ENCODE data around the gene TMEM164.

TMEM164 gene

GRCh38 chrX:110081320-110081719 is 78.4 kb downstream of the TMEM164 start:
- DNase-seq (ENCODE audit: low spot score), result no peak

- DNase-seq (ENCODE audit: low spot score), result no peak
Measured at GRCh38 chrX:110081740-110082139, 78.8 kb downstream of the TMEM164 start.

GRCh38 chrX:110082161-110082560 is 79.2 kb downstream of the TMEM164 start:
- DNase-seq (ENCODE audit: low spot score), result no peak

GRCh38 chrX:110086162-110086915 is 83.4 kb downstream of the TMEM164 start:
- no peak for DNase-seq (ENCODE audit: low spot score)

GRCh38 chrX:110086916-110087484 is 84.1 kb downstream of the TMEM164 start:
- peak; percentile 40 for DNase-seq (ENCODE audit: low spot score)

GRCh38 chrX:110087485-110088356 is 84.8 kb downstream of the TMEM164 start:
- peak; percentile 76 for DNase-seq (ENCODE audit: low spot score)

- DNase-seq (ENCODE audit: low spot score), result no peak
Measured at GRCh38 chrX:110089656-110090403, 86.9 kb downstream of the TMEM164 start.

- DNase-seq (ENCODE audit: low spot score), result no peak
Measured at GRCh38 chrX:110097920-110098319, 95.0 kb downstream of the TMEM164 start.

GRCh38 chrX:110103344-110103743 is 100.4 kb downstream of the TMEM164 start:
- DNase-seq (ENCODE audit: low spot score), result no peak

- no peak for DNase-seq (ENCODE audit: low spot score)
Measured at GRCh38 chrX:110104078-110104477, 101.2 kb downstream of the TMEM164 start.

- no peak for DNase-seq (ENCODE audit: low spot score)
Measured at GRCh38 chrX:110108381-110108821, 105.5 kb downstream of the TMEM164 start.

- DNase-seq (ENCODE audit: low spot score), result no peak
Measured at GRCh38 chrX:110114260-110114776, 111.4 kb downstream of the TMEM164 start.

GRCh38 chrX:110116066-110116980 is 113.4 kb downstream of the TMEM164 start:
- DNase-seq (ENCODE audit: low spot score), result no peak

- no peak for DNase-seq (ENCODE audit: low spot score)
Measured at GRCh38 chrX:110118530-110118929, 115.6 kb downstream of the TMEM164 start.

GRCh38 chrX:110119480-110119879 is 116.6 kb downstream of the TMEM164 start:
- DNase-seq (ENCODE audit: low spot score), result no peak

- no peak for DNase-seq (ENCODE audit: low spot score)
Measured at GRCh38 chrX:110120025-110120424, 117.1 kb downstream of the TMEM164 start.

- DNase-seq (ENCODE audit: low spot score), result no peak
Measured at GRCh38 chrX:110123331-110123782, 120.4 kb downstream of the TMEM164 start.

- DNase-seq (ENCODE audit: low spot score), result no peak
Measured at GRCh38 chrX:110125446-110126162, 122.7 kb downstream of the TMEM164 start.

- DNase-seq (ENCODE audit: low spot score), result no peak
Measured at GRCh38 chrX:110131031-110131430, 128.1 kb downstream of the TMEM164 start.

Data from kidney capillary endothelial cell (primary cell).